Measurements from ENCODE around the gene PPP4C. TPM values are rescaled to one million over a fixed set of nuclear protein-coding genes. Genes with fewer than 3 reads are reported as not detected.

PPP4C gene
- total RNA-seq, 1 donor from 2014 or later: 124 TPM

GRCh38 chr16:30088237-30088831 lies 12.5 kb downstream of the PPP4C start:
- Mint-ChIP-seq H3K27ac (ENCODE audit: unreplicated experiment) (no peak overlapping the region), H3K36me3 (ENCODE audit: unreplicated experiment) (no peaks in the 10 kb centered on the region), H3K9me3 (ENCODE audit: unreplicated experiment) (peaks cover 4% of the 10 kb centered on the region), H3K4me3 (ENCODE audit: unreplicated experiment) (no peak overlapping the region), H3K27me3 (ENCODE audit: unreplicated experiment) (peaks cover 4% of the 10 kb centered on the region), H3K4me1 (ENCODE audit: low read depth, unreplicated experiment) (peaks cover 8% of the 10 kb centered on the region)
- no peak for TF ChIP-seq CTCF (IDR thresholded peaks at IDR 0.05; ENCODE audit: partially characterized antibody, unreplicated experiment)
- no peak for DNase-seq

- H3K27ac Mint-ChIP-seq (ENCODE audit: unreplicated experiment): no peak overlapping the region
- DNase-seq: no peak
- TF ChIP-seq CTCF (IDR thresholded peaks at IDR 0.05; ENCODE audit: partially characterized antibody, unreplicated experiment): no peak
Observed at GRCh38 chr16:30088832-30089624, 13.2 kb downstream of the PPP4C start.

GRCh38 chr16:30090610-30091331 lies 15.0 kb downstream of the PPP4C start:
- TF ChIP-seq CTCF (IDR thresholded peaks at IDR 0.05; ENCODE audit: partially characterized antibody, unreplicated experiment): no peak
- Mint-ChIP-seq H3K4me1 (ENCODE audit: low read depth, unreplicated experiment) (peaks cover 13% of the 10 kb centered on the region), H3K36me3 (ENCODE audit: unreplicated experiment) (no peaks in the 10 kb centered on the region), H3K27me3 (ENCODE audit: unreplicated experiment) (peaks cover 11% of the 10 kb centered on the region), H3K9me3 (ENCODE audit: unreplicated experiment) (peaks cover 6% of the 10 kb centered on the region), H3K27ac (ENCODE audit: unreplicated experiment) (no peak overlapping the region), H3K4me3 (ENCODE audit: unreplicated experiment) (peak overlapping the region; percentile 38)
- peak; percentile 37 for DNase-seq

More at GRCh38 chr16:30088832-30089624, 13.2 kb downstream of the PPP4C start:
- H3K4me3 Mint-ChIP-seq (ENCODE audit: unreplicated experiment): no peak overlapping the region
- peaks cover 8% of the 10 kb centered on the region for H3K4me1 Mint-ChIP-seq (ENCODE audit: low read depth, unreplicated experiment)
- H3K36me3 Mint-ChIP-seq (ENCODE audit: unreplicated experiment): no peaks in the 10 kb centered on the region
- peaks cover 4% of the 10 kb centered on the region for H3K27me3 Mint-ChIP-seq (ENCODE audit: unreplicated experiment)
- peaks cover 4% of the 10 kb centered on the region for H3K9me3 Mint-ChIP-seq (ENCODE audit: unreplicated experiment)

GRCh38 chr16:30091474-30092372 lies 15.9 kb downstream of the PPP4C start, which contains the start of gene TBX6:
TSS of gene TBX6 (minus strand) at chr16:30091924. CDS start at chr16:30091193, 731 bp downstream.
- Mint-ChIP-seq H3K27me3 (ENCODE audit: unreplicated experiment) (peaks cover 13% of the 10 kb centered on the region), H3K4me3 (ENCODE audit: unreplicated experiment) (peak within 1 kb of the TSS; percentile 85), H3K4me1 (ENCODE audit: low read depth, unreplicated experiment) (peaks cover 13% of the 10 kb centered on the region), H3K27ac (ENCODE audit: unreplicated experiment) (peak within 1 kb of the TSS; percentile 80), H3K36me3 (ENCODE audit: unreplicated experiment) (no peaks in the 10 kb centered on the region), H3K9me3 (ENCODE audit: unreplicated experiment) (peaks cover 6% of the 10 kb centered on the region)
- DNase-seq: peak; percentile 98
- peak; percentile 68 for TF ChIP-seq CTCF (IDR thresholded peaks at IDR 0.05; ENCODE audit: partially characterized antibody, unreplicated experiment)
